Gastroesophageal sphincter (tissue), 4 donors: ENCODE results near the gene CDK5R1. TPM values are rescaled to one million over a fixed set of nuclear protein-coding genes. Genes with fewer than 3 reads are reported as not detected.

ENCODE experiments used
- ATAC-seq: fragments of 150-250 bp; one replicate; pipeline ENCODE4 v1.9.1; 2016; ENCODE audit warnings: mild to moderate bottlenecking, moderate library complexity
- H3K27ac ChIP-seq, 4 donors: fragments of 200-600 bp; sonication (generic) in 3 of 4; 1 replicate in 3 of 4; 2 replicates in 1 of 4; pipeline ENCODE4 v1.5.1; 2016 to 2019
- H3K27me3 ChIP-seq: fragments of 200-600 bp; sonication (generic); one replicate; pipeline ENCODE4 v1.5.1; 2019
- H3K36me3 ChIP-seq, 2 donors: fragments of 200-600 bp; sonication (generic); one replicate each; pipeline ENCODE4 v1.5.1; 2019; ENCODE audit warnings: control low read depth in 1 of 2
- H3K4me1 ChIP-seq, 3 donors: fragments of 200-600 bp; sonication (generic); 1 replicate in 2 of 3; 2 replicates in 1 of 3; pipeline ENCODE4 v1.5.1; 2016 to 2019; ENCODE audit warnings: control low read depth in 2 of 3
- H3K4me3 ChIP-seq, 2 donors: fragments of 200-600 bp; sonication (generic); one replicate each; pipeline ENCODE4 v1.5.1; 2019; ENCODE audit warnings: mild to moderate bottlenecking in 1 of 2, moderate library complexity in 1 of 2
- H3K9me3 ChIP-seq, 3 donors: fragments of 200-600 bp; sonication (generic); one replicate each; pipeline ENCODE4 v1.5.1; 2017 to 2019; ENCODE audit warnings: control low read depth in 2 of 3
- EP300 ChIP-seq: sonication (generic); formaldehyde crosslinking; IDR thresholded peaks from one replicate; pipeline ENCODE4 v1.6.1; 2017; ENCODE audit warnings: antibody characterized with exemption, mild to moderate bottlenecking
- POLR2A ChIP-seq, 2 donors: fragments of 450-650 bp; IDR thresholded peaks; one replicate each; pipeline ENCODE4 v1.6.1; 2017; ENCODE audit warnings: antibody characterized with exemption in 2 of 2, mild to moderate bottlenecking in 2 of 2, moderate library complexity in 1 of 2
- POLR2AphosphoS5 ChIP-seq: sonication (generic); formaldehyde crosslinking; IDR thresholded peaks from one replicate; pipeline ENCODE4 v1.6.1; 2017; ENCODE audit warnings: antibody characterized with exemption
- WGBS, 2 donors: methylation state at CpG; one replicate each; pipeline ENCODE4 v1.1.5; 2018; ENCODE audit warnings: low coverage in 1 of 2; 5-methylcytosine and 5-hydroxymethylcytosine counted together
- total RNA-seq, 4 donors: library from RNA; depleted of rRNA; stranded (reverse); fragments of >200 nt; gene quantifications; one replicate each; pipeline ENCODE4 v1.1.0, GENCODE V29; 2016
- TF ChIP-seq, protein P1 (sequence below), 4 experiments: fragments of 200-600 bp in 2 of 4; fragments of 450-650 bp in 2 of 4; sonication (generic) in 1 of 4; IDR thresholded peaks; one replicate each; pipeline ENCODE4 v1.5.1; 2017 to 2019; ENCODE audit warnings: antibody characterized with exemption in 4 of 4, mild to moderate bottlenecking in 2 of 4, moderate library complexity in 2 of 4

Gene CDK5R1
- total RNA-seq, 4 donors from 2014 or later = 0.54 to 1.5 (median 1.0) TPM; not detected in 1

DNA sequence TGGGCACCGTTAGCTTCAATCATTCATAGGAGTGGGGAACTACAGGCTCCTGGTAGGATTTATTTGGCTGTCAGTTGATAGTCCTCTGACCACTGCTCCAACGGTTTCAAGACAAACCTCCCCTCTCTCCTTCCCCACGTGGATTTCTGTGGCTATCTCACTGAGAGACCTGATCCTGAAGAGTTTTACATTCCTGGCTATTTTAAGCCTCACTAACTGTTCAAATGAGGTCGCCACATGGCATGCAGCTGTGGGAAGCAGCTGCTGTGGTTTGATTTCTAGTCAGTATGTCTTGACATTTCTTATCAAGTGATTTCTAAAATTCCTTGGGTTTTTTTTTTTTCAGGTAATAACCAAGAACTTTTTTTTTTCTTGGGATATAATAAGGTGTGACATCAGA lies 38.3 kb downstream of the CDK5R1 start:
- Histone ChIP-seq H3K4me3 (no peak overlapping the region), H3K27me3 (no peaks in the 10 kb centered on the region), H3K4me1 (peaks cover 0 to 4% (median 3%) of the 10 kb centered on the region in 3 donors), H3K36me3 (no peaks in the 10 kb centered on the region), H3K9me3 (no peaks in the 10 kb centered on the region), H3K27ac (no peak overlapping the region)
- ATAC-seq = no peak
- WGBS, 2 donors = 13 to 35% methylated on average over 1 to 4 of the region's 4 CpGs
- TF ChIP-seq, protein P1, sequence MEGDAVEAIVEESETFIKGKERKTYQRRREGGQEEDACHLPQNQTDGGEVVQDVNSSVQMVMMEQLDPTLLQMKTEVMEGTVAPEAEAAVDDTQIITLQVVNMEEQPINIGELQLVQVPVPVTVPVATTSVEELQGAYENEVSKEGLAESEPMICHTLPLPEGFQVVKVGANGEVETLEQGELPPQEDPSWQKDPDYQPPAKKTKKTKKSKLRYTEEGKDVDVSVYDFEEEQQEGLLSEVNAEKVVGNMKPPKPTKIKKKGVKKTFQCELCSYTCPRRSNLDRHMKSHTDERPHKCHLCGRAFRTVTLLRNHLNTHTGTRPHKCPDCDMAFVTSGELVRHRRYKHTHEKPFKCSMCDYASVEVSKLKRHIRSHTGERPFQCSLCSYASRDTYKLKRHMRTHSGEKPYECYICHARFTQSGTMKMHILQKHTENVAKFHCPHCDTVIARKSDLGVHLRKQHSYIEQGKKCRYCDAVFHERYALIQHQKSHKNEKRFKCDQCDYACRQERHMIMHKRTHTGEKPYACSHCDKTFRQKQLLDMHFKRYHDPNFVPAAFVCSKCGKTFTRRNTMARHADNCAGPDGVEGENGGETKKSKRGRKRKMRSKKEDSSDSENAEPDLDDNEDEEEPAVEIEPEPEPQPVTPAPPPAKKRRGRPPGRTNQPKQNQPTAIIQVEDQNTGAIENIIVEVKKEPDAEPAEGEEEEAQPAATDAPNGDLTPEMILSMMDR (IDR thresholded peaks at IDR 0.05) = no peak
- TF ChIP-seq POLR2A (IDR thresholded peaks at IDR 0.05) (no peak), EP300 (no peak), POLR2AphosphoS5 (no peak)

DNA sequence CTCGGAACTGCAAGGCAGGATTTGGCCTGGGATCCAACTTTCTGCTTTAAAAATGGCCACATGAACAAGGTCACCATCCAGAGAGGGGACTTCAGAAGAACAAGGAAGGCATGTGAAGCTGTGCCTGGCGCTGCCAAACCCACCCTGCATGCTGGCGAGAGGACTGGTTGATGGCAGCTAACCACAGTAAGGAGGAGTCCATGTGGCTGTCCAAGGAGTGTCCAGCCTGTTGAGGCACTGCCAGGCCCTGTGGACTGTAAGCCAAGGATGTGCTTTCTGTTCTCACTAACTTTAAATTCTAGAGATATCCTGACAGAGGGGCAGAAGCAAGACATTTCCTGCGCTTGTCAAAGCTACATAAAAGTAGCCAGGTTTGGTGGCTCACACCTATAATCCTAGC lies 40.4 kb downstream of the CDK5R1 start:
- H3K4me1 ChIP-seq = no peaks in the 10 kb centered on the region
- ATAC-seq = no peak
- H3K4me3 ChIP-seq = no peak overlapping the region
- TF ChIP-seq POLR2AphosphoS5 (no peak), POLR2A (IDR thresholded peaks at IDR 0.05) (no peak), EP300 (no peak)
- TF ChIP-seq, protein P1 (IDR thresholded peaks at IDR 0.05) = no peak
- H3K27me3 ChIP-seq = no peaks in the 10 kb centered on the region
- H3K9me3 ChIP-seq = no peaks in the 10 kb centered on the region
- H3K27ac ChIP-seq = no peak overlapping the region
- WGBS, 2 donors = 84 to 100% methylated on average over 2 of the region's 4 CpGs
- no peaks in the 10 kb centered on the region for H3K36me3 ChIP-seq

DNA sequence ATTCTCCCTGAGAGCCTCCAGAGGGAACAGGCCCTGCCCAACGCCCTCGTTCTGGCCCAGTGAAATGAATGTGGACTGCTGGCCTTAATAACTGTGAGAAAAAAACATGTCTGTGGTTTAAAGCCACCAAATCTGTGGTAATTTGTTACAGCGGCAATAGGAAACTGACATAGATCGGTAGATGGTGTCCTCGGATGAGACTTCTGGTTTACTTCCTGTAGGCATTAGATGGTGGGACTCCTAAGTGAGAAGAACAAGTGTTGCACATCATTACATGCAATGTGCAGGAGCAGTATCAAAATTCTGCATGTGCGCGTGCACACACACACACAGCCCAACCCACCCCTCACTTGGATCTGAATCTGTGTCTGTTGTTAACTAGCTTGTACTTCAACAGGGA lies 42.0 kb downstream of the CDK5R1 start:
- Histone ChIP-seq H3K4me1 (no peaks in the 10 kb centered on the region), H3K4me3 (no peak overlapping the region), H3K36me3 (no peaks in the 10 kb centered on the region), H3K9me3 (no peaks in the 10 kb centered on the region), H3K27ac (no peak overlapping the region), H3K27me3 (no peaks in the 10 kb centered on the region)
- no peak for ATAC-seq
- WGBS, 2 donors = 63 to 98% methylated on average over 3 to 5 of the region's 7 CpGs
- TF ChIP-seq, protein P1 (IDR thresholded peaks at IDR 0.05) = no peak
- TF ChIP-seq POLR2A (IDR thresholded peaks at IDR 0.05) = no peak
- no peak for TF ChIP-seq EP300
- TF ChIP-seq POLR2AphosphoS5 = no peak

DNA sequence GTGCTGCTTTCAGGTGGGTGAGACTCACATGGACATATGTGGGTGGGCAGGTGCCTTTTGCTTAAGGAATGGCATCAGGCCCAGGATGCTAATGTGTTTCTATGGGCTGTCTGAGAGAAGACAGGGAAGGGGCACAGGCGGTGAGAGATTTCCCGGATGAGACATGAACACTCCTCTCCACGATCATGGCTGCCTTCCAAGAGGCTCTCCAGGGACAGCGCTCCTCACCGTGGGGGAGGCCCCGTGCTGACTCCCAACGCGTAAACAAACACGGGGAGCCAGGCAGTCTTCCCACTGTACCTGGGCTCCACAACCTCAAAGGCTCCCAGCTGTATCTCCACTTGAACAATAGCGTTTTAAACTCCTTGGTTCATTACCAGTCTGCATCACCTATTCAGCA lies 42.8 kb downstream of the CDK5R1 start:
- Histone ChIP-seq H3K27ac (no peak overlapping the region), H3K36me3 (no peaks in the 10 kb centered on the region), H3K9me3 (no peaks in the 10 kb centered on the region), H3K4me3 (no peak overlapping the region), H3K27me3 (no peaks in the 10 kb centered on the region), H3K4me1 (no peaks in the 10 kb centered on the region)
- no peak for ATAC-seq
- 36 to 47% methylated on average over 6 of the region's 10 CpGs for WGBS, 2 donors
- TF ChIP-seq POLR2A (IDR thresholded peaks at IDR 0.05) = no peak
- TF ChIP-seq, protein P1 (IDR thresholded peaks at IDR 0.05) = no peak
- TF ChIP-seq EP300 = no peak
- TF ChIP-seq POLR2AphosphoS5 = no peak

DNA sequence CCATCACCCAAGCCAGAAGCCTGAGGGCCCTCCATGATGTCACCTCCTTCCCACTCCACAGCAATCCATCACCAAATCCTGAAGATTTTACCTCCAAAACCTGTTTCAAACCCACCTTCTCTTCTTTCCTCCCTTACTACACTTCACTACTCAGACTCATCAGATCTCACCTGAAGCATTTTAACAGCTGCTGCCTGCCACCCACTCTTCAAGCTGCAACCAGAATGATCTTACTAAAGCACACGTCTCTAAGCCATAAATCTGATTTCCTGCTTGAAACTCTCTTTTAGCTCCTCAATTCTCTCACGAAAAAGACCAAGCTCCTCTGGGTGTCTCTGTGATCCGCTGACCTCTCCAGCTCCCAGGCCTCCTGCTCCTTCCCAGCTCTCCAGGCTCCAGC lies 46.5 kb downstream of the CDK5R1 start:
- no peak overlapping the region for H3K27ac ChIP-seq
- ATAC-seq = no peak
- no peaks in the 10 kb centered on the region for H3K9me3 ChIP-seq
- no peak overlapping the region for H3K4me3 ChIP-seq
- 79 to 80% methylated on average over 3 of the region's 3 CpGs for WGBS, 2 donors
- H3K4me1 ChIP-seq = peaks cover 0 to 8% (median 0%) of the 10 kb centered on the region in 3 donors
- H3K27me3 ChIP-seq = no peaks in the 10 kb centered on the region
- H3K36me3 ChIP-seq = no peaks in the 10 kb centered on the region
- TF ChIP-seq POLR2A (IDR thresholded peaks at IDR 0.05) (no peak), EP300 (no peak), POLR2AphosphoS5 (no peak)
- TF ChIP-seq, protein P1 (IDR thresholded peaks at IDR 0.05) = no peak
